Measurements from ENCODE around the gene CFAP73.
A peak's percentile ranks its signal among the peaks of the same experiment; 100 is the strongest.

The CFAP73 gene

DNA sequence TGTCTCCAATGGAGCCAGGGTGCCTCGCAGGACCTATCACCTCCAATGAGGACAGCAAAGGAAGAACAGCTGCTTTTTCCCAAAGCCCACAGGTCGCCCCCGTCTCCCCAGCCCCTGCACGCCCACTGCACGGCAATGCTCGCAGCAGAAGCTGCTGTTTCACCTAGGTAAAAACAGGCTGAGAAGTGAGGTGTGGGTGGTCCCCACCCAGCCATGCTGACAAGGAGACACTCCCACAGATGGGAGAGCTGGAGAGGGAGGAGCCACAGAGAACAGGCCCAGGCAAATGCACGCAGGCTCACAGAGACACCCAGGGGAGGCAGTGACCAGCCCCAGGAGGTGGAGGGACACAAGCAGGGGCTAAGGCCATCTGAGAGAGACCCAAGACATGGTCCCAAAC lies 10.4 kb downstream of the CFAP73 start:
- H3K4me3 ChIP-seq (ENCODE audit: low read length), result no peak overlapping the region
- H3K79me2 ChIP-seq (ENCODE audit: control insufficient read depth, insufficient read depth, low read length), result no peaks in the 10 kb centered on the region
- H3K4me2 ChIP-seq (ENCODE audit: low read length), result no peak overlapping the region
- H3K79me1 ChIP-seq (ENCODE audit: low read length), result no peaks in the 10 kb centered on the region
- no peak overlapping the region for H2BK15ac ChIP-seq (replicated peaks; ENCODE audit: low read depth)
- WGBS (ENCODE audit: extremely low coverage, insufficient coverage, low lambda C conversion rate), result no CpG with 5 or more reads among the region's 7 CpGs
- H3K4ac ChIP-seq (ENCODE audit: low read depth, low read length), result no peak overlapping the region
- H4K8ac ChIP-seq (ENCODE audit: low read depth, low read length), result no peak overlapping the region
- no peak overlapping the region for H2BK120ac ChIP-seq (ENCODE audit: low read depth, low read length)
- H3K23ac ChIP-seq (ENCODE audit: low read length), result no peak overlapping the region
- no peak overlapping the region for H4K5ac ChIP-seq (ENCODE audit: low read length)
- no peak overlapping the region for H3K56ac ChIP-seq (ENCODE audit: low read length)
- no peak overlapping the region for H3K9ac ChIP-seq (ENCODE audit: low read length)
- H2BK5ac ChIP-seq (ENCODE audit: low read length), result no peak overlapping the region
- H3K27me3 ChIP-seq (ENCODE audit: insufficient read depth, low read length, poor library complexity), result no peaks in the 10 kb centered on the region
- no peaks in the 10 kb centered on the region for H3K4me1 ChIP-seq (ENCODE audit: control insufficient read depth, low read depth, low read length)
- peaks cover 12% of the 10 kb centered on the region for H3K36me3 ChIP-seq (ENCODE audit: control insufficient read depth, insufficient read depth, low read length)
- no peak for DNase-seq
- no peak overlapping the region for H3K27ac ChIP-seq (ENCODE audit: low read depth, low read length)
- H2AK5ac ChIP-seq (ENCODE audit: low read length), result no peak overlapping the region
- no peak overlapping the region for H3K18ac ChIP-seq (ENCODE audit: low read length)

DNA sequence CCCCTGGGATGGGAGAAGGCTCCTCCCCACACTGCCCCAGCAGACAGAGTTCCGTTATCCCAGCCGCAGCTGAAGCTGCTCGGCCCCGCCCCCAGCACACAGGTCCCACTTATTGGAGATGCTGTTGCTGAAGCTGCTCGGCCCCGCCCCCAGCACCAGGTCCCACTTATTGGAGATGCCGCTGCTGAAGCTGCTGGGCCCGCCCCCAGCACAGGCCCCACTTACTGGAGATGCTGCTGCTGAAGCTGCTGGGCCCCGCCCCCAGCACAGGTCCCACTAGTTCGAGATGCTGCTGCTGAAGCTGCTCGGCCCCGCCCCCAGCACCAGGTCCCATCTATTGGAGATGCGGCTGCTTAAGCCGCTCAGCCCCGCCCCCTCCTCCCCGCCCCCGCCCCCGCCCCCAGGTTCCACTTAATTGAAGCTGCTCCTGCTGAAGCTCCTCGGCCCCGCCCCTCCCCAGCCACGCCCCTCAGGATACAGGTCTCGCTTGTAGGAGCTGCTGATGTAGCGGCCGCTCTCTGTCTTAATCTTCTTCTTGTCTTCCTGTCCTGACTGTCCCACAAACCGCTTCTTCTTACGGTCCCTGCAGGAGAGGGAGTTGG lies 12.0 kb downstream of the CFAP73 start:
- H3K18ac ChIP-seq (ENCODE audit: low read length), result no peak overlapping the region

GRCh38 chr12:113162102-113163029 lies 12.8 kb downstream of the CFAP73 start:
- Histone ChIP-seq H3K79me1 (ENCODE audit: low read length) (no peaks in the 10 kb centered on the region), H2AK5ac (ENCODE audit: low read length) (no peak overlapping the region), H4K5ac (ENCODE audit: low read length) (no peak overlapping the region), H3K4me2 (ENCODE audit: low read length) (no peak overlapping the region), H3K36me3 (ENCODE audit: control insufficient read depth, insufficient read depth, low read length) (peaks cover 14% of the 10 kb centered on the region), H2BK120ac (ENCODE audit: low read depth, low read length) (no peak overlapping the region), H3K27me3 (ENCODE audit: insufficient read depth, low read length, poor library complexity) (no peaks in the 10 kb centered on the region), H3K56ac (ENCODE audit: low read length) (no peak overlapping the region), H3K9ac (ENCODE audit: low read length) (no peak overlapping the region), H3K18ac (ENCODE audit: low read length) (no peak overlapping the region), H2BK5ac (ENCODE audit: low read length) (no peak overlapping the region), H3K4me1 (ENCODE audit: control insufficient read depth, low read depth, low read length) (no peaks in the 10 kb centered on the region), H3K4ac (ENCODE audit: low read depth, low read length) (no peak overlapping the region), H2BK15ac (replicated peaks; ENCODE audit: low read depth) (no peak overlapping the region), H3K4me3 (ENCODE audit: low read length) (no peak overlapping the region), H3K27ac (ENCODE audit: low read depth, low read length) (no peak overlapping the region), H3K79me2 (ENCODE audit: control insufficient read depth, insufficient read depth, low read length) (no peaks in the 10 kb centered on the region), H4K8ac (ENCODE audit: low read depth, low read length) (no peak overlapping the region), H3K23ac (ENCODE audit: low read length) (no peak overlapping the region)
- DNase-seq, result peak; percentile 50
- WGBS (ENCODE audit: extremely low coverage, insufficient coverage, low lambda C conversion rate), result no CpG with 5 or more reads among the region's 25 CpGs

More for the DNA sequence above, 12.0 kb downstream of the CFAP73 start:
- no peak overlapping the region for H4K5ac ChIP-seq (ENCODE audit: low read length)
- peaks cover 14% of the 10 kb centered on the region for H3K36me3 ChIP-seq (ENCODE audit: control insufficient read depth, insufficient read depth, low read length)
- no peak overlapping the region for H2AK5ac ChIP-seq (ENCODE audit: low read length)
- H3K79me2 ChIP-seq (ENCODE audit: control insufficient read depth, insufficient read depth, low read length), result no peaks in the 10 kb centered on the region
- no peak overlapping the region for H3K4me2 ChIP-seq (ENCODE audit: low read length)
- no peak overlapping the region for H2BK120ac ChIP-seq (ENCODE audit: low read depth, low read length)
- no peaks in the 10 kb centered on the region for H3K27me3 ChIP-seq (ENCODE audit: insufficient read depth, low read length, poor library complexity)
- WGBS (ENCODE audit: extremely low coverage, insufficient coverage, low lambda C conversion rate), result no CpG with 5 or more reads among the region's 26 CpGs
- peak; percentile 99 for DNase-seq
- H3K4me3 ChIP-seq (ENCODE audit: low read length), result no peak overlapping the region
- no peaks in the 10 kb centered on the region for H3K4me1 ChIP-seq (ENCODE audit: control insufficient read depth, low read depth, low read length)
- no peak overlapping the region for H2BK15ac ChIP-seq (replicated peaks; ENCODE audit: low read depth)
- H3K23ac ChIP-seq (ENCODE audit: low read length), result no peak overlapping the region
- H3K79me1 ChIP-seq (ENCODE audit: low read length), result no peaks in the 10 kb centered on the region
- no peak overlapping the region for H4K8ac ChIP-seq (ENCODE audit: low read depth, low read length)
- no peak overlapping the region for H3K9ac ChIP-seq (ENCODE audit: low read length)
- no peak overlapping the region for H2BK5ac ChIP-seq (ENCODE audit: low read length)
- no peak overlapping the region for H3K4ac ChIP-seq (ENCODE audit: low read depth, low read length)
- H3K56ac ChIP-seq (ENCODE audit: low read length), result no peak overlapping the region
- no peak overlapping the region for H3K27ac ChIP-seq (ENCODE audit: low read depth, low read length)

DNA sequence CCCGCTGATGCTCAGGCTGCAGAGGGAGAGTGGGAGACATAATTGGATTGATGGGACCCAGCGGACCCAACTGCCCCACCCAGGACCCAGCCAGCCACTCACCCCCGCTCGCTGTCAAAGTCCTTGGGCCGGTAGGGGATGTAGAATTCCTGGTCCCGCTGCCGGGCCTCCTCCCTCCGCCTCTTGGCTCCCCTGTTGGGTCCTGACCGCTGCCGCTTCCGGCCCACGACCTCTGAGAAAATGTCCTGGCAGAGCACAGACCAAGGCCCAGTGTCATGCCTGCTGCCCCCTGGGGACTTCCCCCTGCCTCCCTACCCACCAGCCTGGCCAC lies 13.5 kb downstream of the CFAP73 start:
- Histone ChIP-seq H3K23ac (ENCODE audit: low read length) (no peak overlapping the region), H3K4me2 (ENCODE audit: low read length) (no peak overlapping the region), H3K27ac (ENCODE audit: low read depth, low read length) (no peak overlapping the region), H2AK5ac (ENCODE audit: low read length) (no peak overlapping the region), H3K36me3 (ENCODE audit: control insufficient read depth, insufficient read depth, low read length) (peaks cover 14% of the 10 kb centered on the region), H3K79me1 (ENCODE audit: low read length) (no peaks in the 10 kb centered on the region), H3K27me3 (ENCODE audit: insufficient read depth, low read length, poor library complexity) (no peaks in the 10 kb centered on the region), H3K56ac (ENCODE audit: low read length) (no peak overlapping the region), H2BK15ac (replicated peaks; ENCODE audit: low read depth) (no peak overlapping the region), H3K9ac (ENCODE audit: low read length) (no peak overlapping the region), H3K4me3 (ENCODE audit: low read length) (no peak overlapping the region), H2BK5ac (ENCODE audit: low read length) (no peak overlapping the region), H4K5ac (ENCODE audit: low read length) (no peak overlapping the region), H3K4me1 (ENCODE audit: control insufficient read depth, low read depth, low read length) (no peaks in the 10 kb centered on the region), H3K18ac (ENCODE audit: low read length) (no peak overlapping the region), H3K4ac (ENCODE audit: low read depth, low read length) (no peak overlapping the region), H2BK120ac (ENCODE audit: low read depth, low read length) (no peak overlapping the region), H4K8ac (ENCODE audit: low read depth, low read length) (no peak overlapping the region), H3K79me2 (ENCODE audit: control insufficient read depth, insufficient read depth, low read length) (no peaks in the 10 kb centered on the region)
- no peak for DNase-seq
- no CpG with 5 or more reads among the region's 12 CpGs for WGBS (ENCODE audit: extremely low coverage, insufficient coverage, low lambda C conversion rate)

- no peak overlapping the region for H3K4ac ChIP-seq (ENCODE audit: low read depth, low read length)
- H3K56ac ChIP-seq (ENCODE audit: low read length), result no peak overlapping the region
- H4K8ac ChIP-seq (ENCODE audit: low read depth, low read length), result no peak overlapping the region
- no peaks in the 10 kb centered on the region for H3K27me3 ChIP-seq (ENCODE audit: insufficient read depth, low read length, poor library complexity)
- H3K79me2 ChIP-seq (ENCODE audit: control insufficient read depth, insufficient read depth, low read length), result no peaks in the 10 kb centered on the region
- no peak overlapping the region for H3K9ac ChIP-seq (ENCODE audit: low read length)
- no peak overlapping the region for H3K4me2 ChIP-seq (ENCODE audit: low read length)
- WGBS (ENCODE audit: extremely low coverage, insufficient coverage, low lambda C conversion rate), result no CpG with 5 or more reads among the region's 13 CpGs
- H2BK15ac ChIP-seq (replicated peaks; ENCODE audit: low read depth), result no peak overlapping the region
- no peaks in the 10 kb centered on the region for H3K79me1 ChIP-seq (ENCODE audit: low read length)
- no peak overlapping the region for H4K5ac ChIP-seq (ENCODE audit: low read length)
- DNase-seq, result no peak
- H2BK5ac ChIP-seq (ENCODE audit: low read length), result no peak overlapping the region
- no peak overlapping the region for H2AK5ac ChIP-seq (ENCODE audit: low read length)
- H3K18ac ChIP-seq (ENCODE audit: low read length), result no peak overlapping the region
- H3K36me3 ChIP-seq (ENCODE audit: control insufficient read depth, insufficient read depth, low read length), result peaks cover 13% of the 10 kb centered on the region
- H3K23ac ChIP-seq (ENCODE audit: low read length), result no peak overlapping the region
- H3K27ac ChIP-seq (ENCODE audit: low read depth, low read length), result no peak overlapping the region
- H2BK120ac ChIP-seq (ENCODE audit: low read depth, low read length), result no peak overlapping the region
- no peaks in the 10 kb centered on the region for H3K4me1 ChIP-seq (ENCODE audit: control insufficient read depth, low read depth, low read length)
- no peak overlapping the region for H3K4me3 ChIP-seq (ENCODE audit: low read length)
Observed at GRCh38 chr12:113164014-113164413, 14.5 kb downstream of the CFAP73 start.

Measured in mesendoderm (in vitro differentiated cells).